GM12878 (cell line): ENCODE data around the gene BTG2. TPM values are rescaled to one million over a fixed set of nuclear protein-coding genes. Genes with fewer than 3 reads are reported as not detected.

Experiments
- BHLHE40 ChIP-seq, 2 experiments: fragments of 450-650 bp in 1 of 2; IDR thresholded peaks; 2 replicates each; pipeline ENCODE4 v1.6.1; 2011 to 2017; ENCODE audit warnings: low read depth in 2 of 2, borderline replicate concordance in 1 of 2, improper control_type of control experiment in 1 of 2, low read length in 1 of 2, mild to moderate bottlenecking in 1 of 2
- CBX3 ChIP-seq: fragments of 200-600 bp; sonication (generic); IDR thresholded peaks from 2 replicates; pipeline ENCODE4 v1.6.1; 2016; ENCODE audit warnings: low read depth, borderline replicate concordance
- CHD4 ChIP-seq: fragments of 200-600 bp; sonication (generic); IDR thresholded peaks from 2 replicates; pipeline ENCODE4 v1.6.1; 2016; ENCODE audit warnings: mild to moderate bottlenecking
- DPF2 ChIP-seq: fragments of 450-650 bp; IDR thresholded peaks from 2 replicates; pipeline ENCODE4 v1.6.1; 2017; ENCODE audit warnings: mild to moderate bottlenecking
- IKZF1 ChIP-seq: fragments of 450-650 bp; conservative IDR thresholded peaks from 2 replicates; pipeline ENCODE4 v1.6.1; 2017; ENCODE audit warnings: antibody characterized with exemption, mild to moderate bottlenecking
- MTA2 ChIP-seq: fragments of 450-650 bp; IDR thresholded peaks from 2 replicates; pipeline ENCODE4 v1.6.1; 2016; ENCODE audit warnings: low read depth, mild to moderate bottlenecking, moderate library complexity
- MYB ChIP-seq: fragments of 150-350 bp; IDR thresholded peaks from 2 replicates; pipeline ENCODE4 v1.6.1; 2014; ENCODE audit warnings: mild to moderate bottlenecking, low read depth, low read length, borderline replicate concordance
- NR2C2 ChIP-seq: IDR thresholded peaks from 2 replicates; pipeline ENCODE4 v1.6.1; 2011; ENCODE audit warnings: borderline replicate concordance, low read depth; ENCODE audit not compliant: control insufficient read depth, insufficient read length
- NRF1 ChIP-seq: conservative IDR thresholded peaks from 2 replicates; pipeline ENCODE4 v1.6.1; 2011; ENCODE audit warnings: mild to moderate bottlenecking, low read depth, low read length, improper control_type of control experiment
- RELA ChIP-seq: fragments of 450-650 bp; IDR thresholded peaks from 2 replicates; pipeline ENCODE4 v1.8.0; 2014; ENCODE audit warnings: borderline replicate concordance; ENCODE audit not compliant: partially characterized antibody
- RUNX3 ChIP-seq: IDR thresholded peaks from 2 replicates; pipeline ENCODE4 v1.6.1; 2012; ENCODE audit warnings: low read length, inconsistent platforms
- TCF12 ChIP-seq: IDR thresholded peaks from 2 replicates; pipeline ENCODE4 v1.6.1; 2011; ENCODE audit warnings: low read depth, mild to moderate bottlenecking, low read length
- YY1 ChIP-seq: IDR thresholded peaks from 2 replicates; pipeline ENCODE4 v1.6.1; 2011; ENCODE audit warnings: low read depth, mild to moderate bottlenecking, low read length
- polyA plus RNA-seq, 11 experiments: library from polyadenylated mRNA; depleted of rRNA in 4 of 11; unstranded in 6 of 11; stranded (reverse) in 5 of 11; fragments of >200 nt; fragmentation: Nextera tagmentation in 4 of 11; fragmentation: Illumina TruSeq in 1 of 11; extraction: Ambion mirVana in 4 of 11; extraction: Trizol in 1 of 11; gene quantifications; 1 replicate in 1 of 11; 2 replicates in 10 of 11; pipeline versions ENCODE4 v1.2.1 to v1.2.3, GENCODE V29; 2011 to 2016; ENCODE audit warnings: inconsistent platforms in 2 of 11, missing spikeins in 2 of 11, low read depth in 1 of 11
- total RNA-seq, 4 experiments: library from RNA; depleted of rRNA in 3 of 4; stranded (reverse); fragments of >200 nt in 3 of 4; fragmentation: Illumina TruSeq in 1 of 4; extraction: Trizol in 1 of 4; gene quantifications; 2 replicates each; pipeline versions ENCODE4 v1.2.1 to v1.2.3, GENCODE V29; 2013 to 2021
- TF ChIP-seq, protein P1 (sequence below): fragments of 450-650 bp; IDR thresholded peaks from 2 replicates; pipeline ENCODE4 v1.6.1; 2017; ENCODE audit warnings: mild to moderate bottlenecking
- TF ChIP-seq, protein P2 (sequence below): fragments of 450-650 bp; IDR thresholded peaks from 2 replicates; pipeline ENCODE4 v1.6.1; 2016; ENCODE audit warnings: mild to moderate bottlenecking
- TF ChIP-seq, protein P3 (sequence below), 3 experiments: IDR thresholded peaks in 2 of 3; conservative IDR thresholded peaks in 1 of 3; 2 replicates each; pipeline ENCODE4 v1.5.1; 2011; ENCODE audit warnings: low read depth in 3 of 3, low read length in 3 of 3, mild to moderate bottlenecking in 3 of 3, control low read depth in 2 of 3, moderate library complexity in 2 of 3, inconsistent platforms in 1 of 3, mixed read lengths in 1 of 3; ENCODE audit not compliant: control insufficient read depth in 2 of 3, insufficient read depth in 1 of 3; ENCODE audit errors: extremely low read depth in 1 of 3
- TF ChIP-seq, protein P4 (sequence below): fragments of 450-650 bp; IDR thresholded peaks from 2 replicates; pipeline ENCODE4 v1.6.1; 2017; ENCODE audit warnings: low read depth, mild to moderate bottlenecking, moderate library complexity
- TF ChIP-seq, protein P5 (sequence below): fragments of 450-650 bp; IDR thresholded peaks from 2 replicates; pipeline ENCODE4 v1.6.1; 2018; ENCODE audit warnings: mild to moderate bottlenecking, low read depth, moderate library complexity; ENCODE audit not compliant: partially characterized antibody

The BTG2 gene
- total and polyA plus RNA-seq, 10 of the 15 experiments (the other 5 are each of a cell fraction or from before 2014, with no cell fraction given), result 23.3 to 160 (median 98.1) TPM

DNA sequence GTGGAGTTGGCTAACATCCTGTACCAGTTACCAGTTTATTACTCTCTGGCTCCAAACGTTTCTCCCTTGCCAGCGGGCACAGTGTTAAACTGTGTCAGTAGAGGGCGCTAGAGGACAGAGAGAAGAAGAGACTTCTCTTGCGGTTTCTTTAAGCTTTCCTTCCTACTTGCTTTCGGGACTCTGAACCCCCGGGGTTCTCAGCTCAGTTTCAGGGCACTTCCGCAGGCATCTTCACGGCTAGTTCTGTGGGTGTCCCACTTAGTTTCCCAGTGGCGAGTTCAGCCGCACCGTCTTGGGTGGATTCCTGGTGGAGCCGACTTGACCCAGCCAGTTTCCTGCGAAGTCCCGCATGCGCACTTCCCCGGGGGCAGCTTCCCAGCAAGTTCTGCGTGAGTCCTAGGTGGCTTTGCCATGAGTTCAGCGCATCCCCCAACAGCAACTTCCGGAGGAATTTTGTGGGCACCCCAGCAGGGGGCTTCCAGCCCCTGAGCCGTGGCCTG is 37.9 kb upstream of the BTG2 start (continued):
- TF ChIP-seq, protein P1, sequence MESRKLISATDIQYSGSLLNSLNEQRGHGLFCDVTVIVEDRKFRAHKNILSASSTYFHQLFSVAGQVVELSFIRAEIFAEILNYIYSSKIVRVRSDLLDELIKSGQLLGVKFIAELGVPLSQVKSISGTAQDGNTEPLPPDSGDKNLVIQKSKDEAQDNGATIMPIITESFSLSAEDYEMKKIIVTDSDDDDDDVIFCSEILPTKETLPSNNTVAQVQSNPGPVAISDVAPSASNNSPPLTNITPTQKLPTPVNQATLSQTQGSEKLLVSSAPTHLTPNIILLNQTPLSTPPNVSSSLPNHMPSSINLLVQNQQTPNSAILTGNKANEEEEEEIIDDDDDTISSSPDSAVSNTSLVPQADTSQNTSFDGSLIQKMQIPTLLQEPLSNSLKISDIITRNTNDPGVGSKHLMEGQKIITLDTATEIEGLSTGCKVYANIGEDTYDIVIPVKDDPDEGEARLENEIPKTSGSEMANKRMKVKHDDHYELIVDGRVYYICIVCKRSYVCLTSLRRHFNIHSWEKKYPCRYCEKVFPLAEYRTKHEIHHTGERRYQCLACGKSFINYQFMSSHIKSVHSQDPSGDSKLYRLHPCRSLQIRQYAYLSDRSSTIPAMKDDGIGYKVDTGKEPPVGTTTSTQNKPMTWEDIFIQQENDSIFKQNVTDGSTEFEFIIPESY, result no peak
- TF ChIP-seq MTA2, result peak; percentile 47; the same call in 1 of the 2 replicates
- TF ChIP-seq, protein P2, sequence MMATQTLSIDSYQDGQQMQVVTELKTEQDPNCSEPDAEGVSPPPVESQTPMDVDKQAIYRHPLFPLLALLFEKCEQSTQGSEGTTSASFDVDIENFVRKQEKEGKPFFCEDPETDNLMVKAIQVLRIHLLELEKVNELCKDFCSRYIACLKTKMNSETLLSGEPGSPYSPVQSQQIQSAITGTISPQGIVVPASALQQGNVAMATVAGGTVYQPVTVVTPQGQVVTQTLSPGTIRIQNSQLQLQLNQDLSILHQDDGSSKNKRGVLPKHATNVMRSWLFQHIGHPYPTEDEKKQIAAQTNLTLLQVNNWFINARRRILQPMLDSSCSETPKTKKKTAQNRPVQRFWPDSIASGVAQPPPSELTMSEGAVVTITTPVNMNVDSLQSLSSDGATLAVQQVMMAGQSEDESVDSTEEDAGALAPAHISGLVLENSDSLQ, result no peak
- TF ChIP-seq CHD4, result no peak
- TF ChIP-seq YY1, result 0 out of 2 replicates have a peak, but pooled peaks have one; percentile 55
- TF ChIP-seq CBX3, result no peak
- TF ChIP-seq, protein P3, sequence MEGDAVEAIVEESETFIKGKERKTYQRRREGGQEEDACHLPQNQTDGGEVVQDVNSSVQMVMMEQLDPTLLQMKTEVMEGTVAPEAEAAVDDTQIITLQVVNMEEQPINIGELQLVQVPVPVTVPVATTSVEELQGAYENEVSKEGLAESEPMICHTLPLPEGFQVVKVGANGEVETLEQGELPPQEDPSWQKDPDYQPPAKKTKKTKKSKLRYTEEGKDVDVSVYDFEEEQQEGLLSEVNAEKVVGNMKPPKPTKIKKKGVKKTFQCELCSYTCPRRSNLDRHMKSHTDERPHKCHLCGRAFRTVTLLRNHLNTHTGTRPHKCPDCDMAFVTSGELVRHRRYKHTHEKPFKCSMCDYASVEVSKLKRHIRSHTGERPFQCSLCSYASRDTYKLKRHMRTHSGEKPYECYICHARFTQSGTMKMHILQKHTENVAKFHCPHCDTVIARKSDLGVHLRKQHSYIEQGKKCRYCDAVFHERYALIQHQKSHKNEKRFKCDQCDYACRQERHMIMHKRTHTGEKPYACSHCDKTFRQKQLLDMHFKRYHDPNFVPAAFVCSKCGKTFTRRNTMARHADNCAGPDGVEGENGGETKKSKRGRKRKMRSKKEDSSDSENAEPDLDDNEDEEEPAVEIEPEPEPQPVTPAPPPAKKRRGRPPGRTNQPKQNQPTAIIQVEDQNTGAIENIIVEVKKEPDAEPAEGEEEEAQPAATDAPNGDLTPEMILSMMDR (IDR thresholded peaks at IDR 0.05 in 2 of 3, conservative IDR thresholded peaks at IDR 0.05 in 1 of 3; ENCODE audit: control insufficient read depth in 2 of 3, extremely low read depth in 1 of 3, insufficient read depth in 1 of 3, low read depth in 3 of 3, low read length in 3 of 3), result peak; percentile 89 to 97 (median 91)
- TF ChIP-seq NR2C2, result no peak
- no peak for TF ChIP-seq MYB
- TF ChIP-seq RELA, result no peak
- no peak for TF ChIP-seq TCF12
- TF ChIP-seq, protein P4, sequence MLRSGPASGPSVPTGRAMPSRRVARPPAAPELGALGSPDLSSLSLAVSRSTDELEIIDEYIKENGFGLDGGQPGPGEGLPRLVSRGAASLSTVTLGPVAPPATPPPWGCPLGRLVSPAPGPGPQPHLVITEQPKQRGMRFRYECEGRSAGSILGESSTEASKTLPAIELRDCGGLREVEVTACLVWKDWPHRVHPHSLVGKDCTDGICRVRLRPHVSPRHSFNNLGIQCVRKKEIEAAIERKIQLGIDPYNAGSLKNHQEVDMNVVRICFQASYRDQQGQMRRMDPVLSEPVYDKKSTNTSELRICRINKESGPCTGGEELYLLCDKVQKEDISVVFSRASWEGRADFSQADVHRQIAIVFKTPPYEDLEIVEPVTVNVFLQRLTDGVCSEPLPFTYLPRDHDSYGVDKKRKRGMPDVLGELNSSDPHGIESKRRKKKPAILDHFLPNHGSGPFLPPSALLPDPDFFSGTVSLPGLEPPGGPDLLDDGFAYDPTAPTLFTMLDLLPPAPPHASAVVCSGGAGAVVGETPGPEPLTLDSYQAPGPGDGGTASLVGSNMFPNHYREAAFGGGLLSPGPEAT, result peak; percentile 58; the same call in 1 of the 2 replicates
- TF ChIP-seq RUNX3, result peak; percentile 97
- 0 out of 4 replicates have a peak, but pooled peaks of 1 of the 2 experiments have one; percentile 26 for TF ChIP-seq BHLHE40 (IDR thresholded peaks at IDR 0.05; ENCODE audit: borderline replicate concordance in 1 of 2, low read depth in 2 of 2, low read length in 1 of 2)
- TF ChIP-seq DPF2, result peak; percentile 60; the same call in 1 of the 2 replicates
- TF ChIP-seq IKZF1, result peak; percentile 78
- TF ChIP-seq NRF1, result peak; percentile 33; the same call in 1 of the 2 replicates
- TF ChIP-seq, protein P5, sequence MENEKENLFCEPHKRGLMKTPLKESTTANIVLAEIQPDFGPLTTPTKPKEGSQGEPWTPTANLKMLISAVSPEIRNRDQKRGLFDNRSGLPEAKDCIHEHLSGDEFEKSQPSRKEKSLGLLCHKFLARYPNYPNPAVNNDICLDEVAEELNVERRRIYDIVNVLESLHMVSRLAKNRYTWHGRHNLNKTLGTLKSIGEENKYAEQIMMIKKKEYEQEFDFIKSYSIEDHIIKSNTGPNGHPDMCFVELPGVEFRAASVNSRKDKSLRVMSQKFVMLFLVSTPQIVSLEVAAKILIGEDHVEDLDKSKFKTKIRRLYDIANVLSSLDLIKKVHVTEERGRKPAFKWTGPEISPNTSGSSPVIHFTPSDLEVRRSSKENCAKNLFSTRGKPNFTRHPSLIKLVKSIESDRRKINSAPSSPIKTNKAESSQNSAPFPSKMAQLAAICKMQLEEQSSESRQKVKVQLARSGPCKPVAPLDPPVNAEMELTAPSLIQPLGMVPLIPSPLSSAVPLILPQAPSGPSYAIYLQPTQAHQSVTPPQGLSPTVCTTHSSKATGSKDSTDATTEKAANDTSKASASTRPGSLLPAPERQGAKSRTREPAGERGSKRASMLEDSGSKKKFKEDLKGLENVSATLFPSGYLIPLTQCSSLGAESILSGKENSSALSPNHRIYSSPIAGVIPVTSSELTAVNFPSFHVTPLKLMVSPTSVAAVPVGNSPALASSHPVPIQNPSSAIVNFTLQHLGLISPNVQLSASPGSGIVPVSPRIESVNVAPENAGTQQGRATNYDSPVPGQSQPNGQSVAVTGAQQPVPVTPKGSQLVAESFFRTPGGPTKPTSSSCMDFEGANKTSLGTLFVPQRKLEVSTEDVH, result no peak
